Measurements from ENCODE around the gene JARID2.

The JARID2 gene

DNA sequence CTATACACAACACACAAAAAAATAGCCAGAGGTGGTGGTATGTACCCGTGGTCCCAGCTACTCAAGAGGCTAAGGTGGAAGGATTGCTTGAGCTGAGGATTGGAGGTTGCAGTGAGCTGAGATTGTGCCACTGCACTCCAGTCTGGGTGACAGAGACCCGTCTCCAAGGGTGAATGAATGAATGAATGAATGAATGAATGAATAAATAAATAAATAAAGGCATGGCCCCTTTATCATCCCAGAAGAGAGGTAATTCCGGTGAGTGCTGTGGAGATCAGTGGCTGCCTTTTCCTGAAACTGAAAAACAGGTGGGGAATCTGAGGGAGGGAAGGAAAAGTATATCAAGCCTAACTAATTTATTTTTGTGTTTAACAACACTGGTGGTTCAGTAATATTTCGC, 90.0 kb downstream of the JARID2 start:
- DNase-seq (ENCODE audit: low spot score), result no peak

DNA sequence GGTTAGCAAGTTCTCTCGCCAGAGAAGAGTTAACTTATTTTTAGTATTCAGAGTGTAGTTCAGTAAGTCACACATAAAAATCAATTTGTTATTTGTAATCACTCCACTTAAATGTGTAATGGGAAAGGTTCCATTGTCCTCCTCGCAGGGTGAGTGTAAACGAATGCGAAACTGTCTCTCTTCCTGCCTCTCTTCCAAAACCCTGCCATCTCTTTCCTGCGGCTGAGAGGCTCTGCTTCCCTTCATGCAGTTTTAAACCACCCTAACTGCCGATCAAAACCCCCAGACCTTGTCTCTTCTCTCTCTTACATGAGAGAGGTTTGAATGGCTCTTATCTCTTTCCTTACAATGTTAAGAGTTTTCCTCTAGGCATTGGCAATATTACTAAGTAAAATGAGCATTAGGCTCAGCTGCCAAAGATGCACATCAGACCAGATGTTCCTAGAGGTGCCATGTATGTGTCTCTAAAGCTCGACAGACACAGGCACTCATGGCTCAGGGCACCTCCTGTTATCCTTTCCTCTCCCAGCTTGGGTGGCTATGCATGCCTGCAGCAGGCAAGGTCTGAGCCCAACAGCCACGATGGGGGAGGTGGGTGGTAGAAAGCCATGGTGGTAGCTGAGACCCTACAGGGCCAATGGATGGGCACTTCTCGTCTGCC, 91.2 kb downstream of the JARID2 start:
- no peak for DNase-seq (ENCODE audit: low spot score)

DNA sequence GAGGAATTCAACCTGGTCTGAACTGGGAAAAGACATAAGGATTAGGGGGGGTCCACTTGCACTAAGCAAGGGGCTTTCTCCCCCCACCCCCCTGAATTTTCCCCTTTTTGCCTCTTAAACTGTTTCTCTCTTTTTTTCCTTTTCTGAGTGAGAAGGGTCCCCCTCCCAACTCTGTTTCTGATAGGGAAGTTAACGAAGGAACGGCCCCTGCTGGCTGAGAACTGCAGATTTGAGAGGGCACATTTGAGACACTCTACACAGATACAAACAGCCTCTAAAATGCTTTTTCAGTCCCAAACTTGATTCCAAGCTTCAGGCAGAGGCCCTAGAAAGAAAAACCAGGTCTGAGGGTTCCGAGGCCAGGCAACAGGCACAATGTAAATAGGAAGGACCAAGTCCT, 91.7 kb downstream of the JARID2 start:
- no peak for DNase-seq (ENCODE audit: low spot score)

DNA sequence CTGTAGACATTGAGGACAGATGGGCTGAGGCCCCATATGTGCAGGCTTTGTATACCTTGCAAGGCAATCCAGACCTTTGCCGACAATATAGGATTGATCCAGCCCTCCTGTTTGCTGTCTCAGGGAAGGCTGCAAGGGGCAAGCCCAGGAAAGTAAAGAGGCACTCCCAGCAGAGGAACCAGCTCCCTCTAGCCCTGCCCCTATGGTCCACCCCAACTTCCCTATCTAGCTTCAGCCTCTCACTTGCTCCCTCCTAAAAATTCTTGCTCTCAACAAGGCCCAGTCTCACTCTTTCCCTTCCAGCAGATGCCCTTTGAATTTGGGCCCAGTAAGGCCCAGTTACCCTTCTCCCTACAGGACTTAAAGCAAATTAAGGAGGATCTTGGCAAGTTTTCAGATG, 92.6 kb downstream of the JARID2 start:
- DNase-seq (ENCODE audit: low spot score), result no peak

DNA sequence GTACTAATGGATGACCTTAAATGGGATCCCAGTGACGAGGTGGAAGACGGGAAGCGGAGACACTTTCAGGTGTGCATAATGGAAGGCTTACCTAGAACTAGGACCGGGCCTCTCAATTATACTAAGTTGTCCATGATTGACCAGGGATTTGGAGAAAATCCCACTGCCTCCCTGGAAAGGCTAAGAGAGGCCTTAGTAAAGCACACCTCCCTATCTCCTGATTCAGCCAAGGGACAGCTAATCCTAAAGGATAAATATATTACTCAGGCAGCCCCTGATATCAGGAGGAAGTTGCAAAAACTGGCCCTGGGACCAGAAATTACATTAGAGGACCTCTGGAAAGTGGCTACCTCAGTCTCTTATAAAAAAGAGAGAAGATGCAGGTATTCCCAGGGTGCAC, 93.2 kb downstream of the JARID2 start:
- DNase-seq (ENCODE audit: low spot score), result no peak

DNA sequence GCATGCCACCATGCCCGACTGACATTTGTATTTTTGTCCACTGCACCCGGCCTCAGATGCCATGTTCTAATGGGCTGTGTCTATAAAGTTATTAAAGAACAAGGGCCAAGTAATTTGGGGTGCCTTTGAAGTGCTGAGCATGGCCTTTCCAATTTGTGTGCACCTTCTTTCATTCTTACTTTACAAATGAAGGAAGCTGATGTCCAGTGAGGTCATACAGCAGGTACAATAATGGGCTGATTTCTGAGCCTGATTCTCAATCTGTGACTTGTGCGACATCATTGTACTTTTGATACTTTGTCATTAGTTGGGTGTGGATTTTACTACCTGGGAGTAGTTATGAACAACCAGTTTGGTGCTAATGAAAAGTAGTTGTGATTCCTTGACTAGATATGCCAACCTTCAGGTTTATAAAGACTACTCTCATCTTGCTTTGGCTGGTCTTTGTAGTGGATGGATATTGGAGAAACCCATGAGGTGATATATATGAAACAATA, 94.3 kb downstream of the JARID2 start:
- no peak for DNase-seq (ENCODE audit: low spot score)

DNA sequence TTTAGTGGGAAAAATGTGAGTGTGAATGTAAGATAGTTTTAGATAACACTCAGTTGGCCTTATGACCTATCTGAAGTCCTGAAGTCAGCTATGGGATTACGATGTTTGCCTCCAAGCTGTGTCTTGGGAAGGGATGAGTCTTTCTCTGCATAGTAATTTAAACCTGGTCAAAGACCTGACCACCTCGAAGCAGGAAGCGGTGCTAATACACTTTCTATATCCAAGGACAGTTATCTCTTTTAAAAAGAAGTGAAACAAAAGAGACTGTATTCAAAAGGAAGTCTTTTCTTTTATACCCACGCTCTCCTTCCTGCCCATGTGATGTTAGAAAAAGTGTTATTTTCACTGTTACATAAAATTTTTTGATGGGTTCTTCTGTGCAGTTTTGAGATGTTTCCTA, 94.9 kb downstream of the JARID2 start:
- no peak for DNase-seq (ENCODE audit: low spot score)

DNA sequence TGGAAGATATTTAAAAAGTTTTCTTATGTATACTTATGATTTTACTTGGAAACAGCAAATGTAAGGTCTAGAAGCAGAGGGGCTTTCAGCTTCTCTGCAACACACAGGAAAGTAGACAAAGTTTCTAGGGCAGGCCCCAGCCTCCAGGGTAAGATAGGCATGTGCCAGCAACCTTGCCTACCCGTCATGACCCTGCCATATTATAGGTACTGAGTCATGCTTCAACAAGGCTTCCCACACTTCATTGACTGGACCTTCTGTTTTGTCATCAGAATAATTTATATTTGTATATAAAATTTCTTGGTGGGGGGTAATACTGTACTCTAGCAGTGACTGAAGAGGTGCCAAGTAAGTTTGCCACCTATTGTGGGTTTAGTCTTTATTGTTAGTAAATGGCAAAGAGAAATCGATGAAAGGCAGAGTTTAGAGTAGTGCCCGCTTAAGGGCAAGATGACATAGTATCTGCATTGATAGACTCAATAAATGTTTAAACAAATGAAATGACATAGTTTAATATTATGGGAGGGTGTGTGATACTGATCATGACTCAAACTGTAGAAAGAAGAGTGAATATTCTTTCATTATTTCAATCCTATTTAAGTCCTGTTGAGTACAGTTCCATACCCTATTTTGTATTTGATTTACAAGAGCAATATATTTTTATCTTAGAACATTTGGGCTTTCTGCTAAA, 95.6 kb downstream of the JARID2 start:
- no peak for DNase-seq (ENCODE audit: low spot score)

DNA sequence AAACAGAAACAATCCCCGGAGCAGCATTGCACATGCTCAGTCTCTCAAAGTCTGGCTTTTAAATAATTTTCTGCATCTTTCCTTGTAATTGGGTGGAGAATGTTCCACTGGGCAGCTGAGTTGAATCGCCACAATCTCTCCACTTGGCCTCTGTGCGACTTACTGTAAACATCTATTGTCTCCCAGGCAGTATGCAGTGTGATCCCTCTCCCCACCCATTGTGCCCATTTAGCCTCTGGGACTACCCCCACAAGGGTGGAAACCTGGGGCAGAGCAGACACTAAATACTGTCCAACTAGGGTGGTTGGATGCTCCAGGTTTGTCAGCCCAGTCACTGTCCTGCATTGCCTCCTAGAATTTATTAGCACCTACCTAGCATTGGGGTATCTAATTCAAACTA, 96.2 kb downstream of the JARID2 start:
- no peak for DNase-seq (ENCODE audit: low spot score)

DNA sequence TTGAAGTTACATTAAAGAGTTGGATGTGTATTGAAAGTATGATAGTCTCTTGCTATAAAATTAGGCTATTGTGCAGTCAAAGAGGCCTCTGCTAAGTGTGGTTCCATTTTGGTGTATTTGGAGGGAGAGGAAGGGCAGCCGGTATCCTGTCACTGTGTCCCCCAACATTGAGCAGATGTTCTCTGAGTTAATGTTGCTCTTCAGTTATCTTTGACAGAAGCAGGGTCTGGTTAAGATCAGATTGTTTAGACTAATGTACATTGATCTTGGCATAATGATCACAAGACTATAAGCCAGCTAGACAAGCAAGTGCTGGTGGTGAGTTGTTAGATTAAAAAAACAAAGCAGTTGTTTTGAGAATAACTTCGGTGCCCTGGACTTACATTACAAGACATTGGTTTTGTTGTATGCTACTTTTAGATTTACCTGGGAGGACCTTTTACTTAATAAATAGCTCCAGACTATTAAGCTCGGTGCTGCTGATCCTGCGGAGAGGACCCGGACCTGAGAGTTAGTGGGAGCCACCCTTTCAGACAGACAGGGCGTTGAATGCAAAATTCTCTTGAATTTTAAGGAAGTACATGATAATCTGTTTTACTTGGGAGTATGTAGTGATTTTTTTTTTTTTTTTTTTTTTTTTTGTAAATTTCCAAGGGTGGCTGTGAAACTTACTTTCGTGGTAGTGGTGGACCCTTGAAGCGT, 97.8 kb downstream of the JARID2 start:
- DNase-seq (ENCODE audit: low spot score), result no peak

DNA sequence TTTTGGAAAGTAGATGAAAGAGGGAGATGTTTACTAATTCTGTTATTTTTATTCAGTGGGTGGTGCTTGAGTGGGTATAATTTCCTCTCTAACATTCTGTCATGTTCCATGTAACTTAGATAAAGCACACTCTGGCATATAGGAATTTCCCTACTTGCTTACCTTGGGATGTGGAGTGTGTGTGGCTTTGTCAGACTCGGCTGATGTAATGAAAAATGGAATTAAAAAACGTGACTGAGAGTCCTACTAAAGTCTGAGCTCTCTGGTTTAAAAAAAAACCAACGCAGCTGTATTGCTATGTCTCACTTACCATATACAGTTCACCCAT, 98.3 kb downstream of the JARID2 start:
- DNase-seq (ENCODE audit: low spot score), result no peak

DNA sequence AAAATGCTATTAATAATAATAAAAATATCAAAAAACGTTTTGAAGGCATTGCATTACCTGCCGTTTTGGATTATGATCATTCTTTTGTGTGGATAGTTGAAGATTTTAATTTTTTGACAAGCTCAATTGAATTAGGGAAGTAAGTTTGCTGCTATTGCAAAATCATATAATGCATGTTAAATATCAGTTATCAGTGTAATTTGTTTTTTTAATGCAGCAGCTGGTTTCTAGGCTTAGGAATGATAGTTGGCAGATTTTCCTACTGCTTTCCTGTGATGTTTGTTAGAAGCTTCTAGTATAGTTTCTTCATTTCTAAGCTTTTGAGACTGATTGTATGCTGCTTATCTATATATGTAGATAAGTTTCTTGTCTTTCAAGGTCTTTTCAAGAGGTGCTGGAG, 99.0 kb downstream of the JARID2 start:
- no peak for DNase-seq (ENCODE audit: low spot score)

DNA sequence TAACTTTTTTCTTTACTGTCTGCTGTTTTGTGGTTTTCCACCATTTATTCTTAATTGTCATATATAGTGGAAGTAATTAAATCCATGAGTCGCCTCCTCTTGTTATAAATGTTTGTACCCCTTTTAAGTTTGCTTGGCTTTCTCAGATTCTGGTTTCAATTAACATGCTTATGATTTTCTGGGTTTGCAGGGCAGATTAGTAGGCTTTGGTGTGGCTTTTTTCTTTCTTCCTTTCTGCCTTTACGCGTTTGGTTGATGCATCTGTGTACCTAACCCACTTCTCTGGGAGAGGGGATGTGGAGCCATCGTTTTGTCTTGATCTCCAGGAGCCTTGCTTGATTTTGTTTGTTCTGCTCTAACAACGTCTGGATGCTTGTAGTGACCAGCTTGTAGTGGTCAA, 100.4 kb downstream of the JARID2 start:
- no peak for DNase-seq (ENCODE audit: low spot score)

DNA sequence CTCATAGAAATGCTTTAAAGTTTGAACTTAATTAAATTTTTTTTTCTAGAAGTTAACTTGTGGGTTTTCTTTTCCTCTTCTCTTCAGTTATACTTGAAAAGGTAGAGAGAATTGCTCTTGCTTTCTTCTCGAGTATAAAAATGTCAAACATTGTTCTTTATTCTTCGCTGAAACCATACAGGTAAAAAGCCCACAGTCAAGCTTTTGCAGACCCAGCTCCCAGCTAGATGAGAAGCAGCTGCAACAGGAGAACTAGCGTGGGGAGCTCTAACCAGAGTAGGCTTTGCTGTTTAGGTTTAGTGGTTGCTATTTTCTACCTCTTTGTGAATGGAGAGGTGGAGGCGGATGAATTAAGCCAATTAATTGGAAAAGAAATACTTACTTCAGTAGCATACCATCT, 102.7 kb downstream of the JARID2 start:
- no peak for DNase-seq (ENCODE audit: low spot score)

DNA sequence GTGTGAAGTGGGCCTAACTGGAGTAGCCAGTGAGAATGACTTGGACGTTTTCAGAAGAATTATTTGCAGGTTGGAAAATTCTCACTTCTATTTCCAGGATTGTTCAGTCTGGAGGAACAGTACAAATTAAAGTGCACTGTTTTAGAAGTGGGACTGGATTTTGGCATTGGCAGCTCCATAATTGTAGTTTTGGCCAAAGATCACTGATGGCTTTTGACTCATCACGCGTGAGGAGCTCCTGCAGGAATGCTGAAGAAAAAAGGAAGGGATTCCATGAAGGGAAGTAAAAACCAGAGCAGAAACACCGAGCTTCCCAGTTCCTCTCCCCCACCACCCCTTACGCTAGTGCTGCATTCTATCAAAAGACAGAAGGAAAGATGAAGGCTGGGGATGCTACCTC, 103.5 kb downstream of the JARID2 start:
- DNase-seq (ENCODE audit: low spot score), result no peak

DNA sequence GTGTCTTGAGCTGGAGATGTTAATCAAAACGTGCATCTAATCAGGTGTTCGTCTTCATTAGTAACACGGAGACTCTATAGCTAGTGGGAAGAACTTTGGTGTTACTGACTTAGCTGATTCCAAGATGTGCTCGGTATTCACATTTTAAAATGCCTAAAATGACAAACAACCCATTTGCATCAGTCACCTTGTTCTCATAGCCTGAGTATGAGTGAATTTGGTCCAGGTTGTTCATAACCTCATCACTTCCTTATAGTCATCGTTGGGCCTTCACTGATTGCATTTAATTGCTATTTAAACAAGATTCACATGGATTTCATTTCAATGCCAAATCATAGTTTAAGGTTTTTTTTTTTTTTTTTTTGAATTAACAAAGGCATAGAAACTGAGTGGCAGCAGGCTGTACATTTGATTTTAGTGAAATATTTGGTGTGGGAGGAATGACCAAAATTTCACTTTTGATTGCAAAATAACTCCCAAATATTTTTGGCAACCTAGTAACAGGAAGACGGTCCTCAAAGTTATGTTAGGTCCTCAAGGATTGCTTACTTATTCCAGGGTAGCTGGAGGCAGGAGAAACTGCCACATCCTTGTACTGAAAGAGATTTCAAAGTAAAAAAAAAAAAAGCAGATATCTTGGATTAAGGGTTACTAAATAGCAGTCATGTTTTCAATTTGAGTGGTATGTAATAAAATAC, 104.7 kb downstream of the JARID2 start:
- DNase-seq (ENCODE audit: low spot score), result no peak

DNA sequence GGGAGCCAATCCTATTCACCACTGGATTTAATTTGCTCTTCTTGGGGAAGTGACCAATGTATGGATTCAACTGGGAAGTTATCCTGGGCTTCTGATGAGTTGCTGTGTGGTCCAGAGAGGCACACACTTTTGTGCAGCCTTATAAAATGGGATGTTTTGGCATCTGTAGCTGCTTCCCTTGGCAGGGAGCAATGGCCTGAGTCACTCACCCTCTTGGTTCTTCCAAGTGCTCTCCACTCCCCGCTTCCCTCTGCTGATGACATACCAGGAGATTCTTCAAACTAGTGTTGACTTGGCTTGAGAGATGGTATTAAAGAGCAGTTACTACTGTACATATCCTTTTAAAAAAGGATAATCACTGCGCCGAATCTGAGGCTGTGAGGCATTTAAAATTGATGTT, 105.8 kb downstream of the JARID2 start:
- DNase-seq (ENCODE audit: low spot score), result no peak

DNA sequence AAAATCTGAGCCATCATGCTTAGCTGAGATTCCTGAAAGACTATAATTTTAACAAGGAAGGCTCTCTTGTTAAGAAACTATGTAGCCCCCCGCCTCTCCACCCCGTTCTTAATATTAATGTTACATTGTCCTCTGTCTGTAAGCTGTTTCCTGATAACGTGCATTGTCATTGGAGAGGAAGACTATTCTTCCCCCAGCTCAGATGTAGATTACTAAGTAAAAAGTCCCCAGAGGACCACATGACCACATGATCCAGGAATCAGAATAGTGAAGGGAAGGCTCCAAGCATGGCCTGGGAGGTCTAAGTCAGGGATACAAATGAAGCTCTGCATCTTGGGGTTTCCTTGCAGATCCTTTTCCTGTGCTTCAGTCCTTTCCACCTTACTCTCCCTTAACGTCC, 106.4 kb downstream of the JARID2 start:
- DNase-seq (ENCODE audit: low spot score), result no peak

DNA sequence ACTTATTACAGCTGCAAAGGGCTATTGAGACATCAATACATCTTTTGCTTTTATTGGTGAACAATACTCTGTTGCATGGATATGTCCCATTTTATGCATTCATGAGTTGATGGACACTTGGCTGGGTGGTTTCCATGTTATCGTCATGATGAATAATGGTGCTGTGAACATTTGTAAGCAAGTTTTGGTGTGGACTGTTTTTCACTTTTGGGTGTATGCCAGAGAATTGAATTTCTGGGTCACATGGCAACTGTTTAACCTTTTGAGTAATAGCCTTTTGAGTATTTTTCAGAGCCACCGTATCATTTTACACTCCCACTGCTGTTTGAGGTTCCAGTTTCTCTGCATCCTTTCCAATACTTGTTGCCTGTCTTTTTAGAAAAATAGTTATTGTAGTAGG, 107.0 kb downstream of the JARID2 start:
- DNase-seq (ENCODE audit: low spot score), result no peak

DNA sequence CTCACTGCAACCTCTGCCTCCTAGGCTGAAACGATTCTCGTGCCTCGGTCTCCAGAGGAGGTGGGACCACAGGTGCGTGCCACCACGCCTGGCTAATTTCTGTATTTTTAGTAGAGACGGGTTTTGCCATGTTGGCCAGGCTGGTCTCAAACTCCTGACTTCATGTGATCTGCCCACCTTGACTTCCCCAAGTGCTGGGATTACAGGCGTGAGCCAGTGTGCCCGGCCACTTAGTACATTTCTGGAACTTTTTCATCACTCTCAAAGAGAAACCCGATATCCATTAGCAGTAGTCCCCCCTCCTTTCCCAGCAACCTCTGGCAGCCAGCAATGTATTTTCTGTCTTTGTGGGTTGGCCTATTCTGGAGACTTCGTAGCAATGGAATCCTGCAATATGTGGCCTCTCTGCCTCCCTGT, 109.8 kb downstream of the JARID2 start:
- DNase-seq (ENCODE audit: low spot score), result no peak

DNA sequence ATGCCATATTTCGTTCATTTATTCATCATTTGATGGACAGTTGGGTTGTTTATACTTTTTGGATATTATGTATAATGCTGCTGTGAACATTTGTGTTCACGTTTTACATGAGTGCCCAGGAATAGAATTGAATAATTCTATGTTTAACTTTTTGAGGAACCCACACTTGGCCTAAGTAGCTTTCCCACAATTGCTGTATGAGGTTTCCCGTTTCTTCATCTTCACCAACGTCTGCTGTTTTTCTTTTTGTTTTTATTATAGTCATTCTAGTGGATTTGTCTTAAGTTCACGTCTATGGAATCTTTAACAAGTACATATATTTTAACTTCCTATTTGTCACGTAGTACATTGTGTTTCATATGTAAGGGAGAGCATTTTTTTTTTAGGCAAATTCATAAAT, 110.3 kb downstream of the JARID2 start:
- DNase-seq (ENCODE audit: low spot score), result no peak

DNA sequence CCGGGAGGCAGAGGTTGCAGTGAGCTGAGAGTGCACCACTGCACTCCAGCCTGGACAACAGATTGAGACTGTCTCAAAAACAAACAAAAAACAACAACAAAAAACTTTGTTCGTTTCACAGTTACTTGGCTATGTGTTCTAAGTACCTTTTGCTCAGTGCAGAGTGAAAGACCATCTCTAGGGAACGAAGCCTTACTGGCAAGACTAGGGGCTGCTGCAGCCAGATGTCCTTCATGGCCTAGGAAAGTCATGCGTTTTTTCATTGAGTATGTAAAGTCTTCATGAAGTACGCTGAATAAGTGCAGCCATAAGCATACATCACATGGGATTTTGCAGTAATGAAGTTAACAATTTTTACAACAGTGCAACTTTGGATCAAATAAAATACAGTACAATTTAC, 111.1 kb downstream of the JARID2 start:
- no peak for DNase-seq (ENCODE audit: low spot score)

DNA sequence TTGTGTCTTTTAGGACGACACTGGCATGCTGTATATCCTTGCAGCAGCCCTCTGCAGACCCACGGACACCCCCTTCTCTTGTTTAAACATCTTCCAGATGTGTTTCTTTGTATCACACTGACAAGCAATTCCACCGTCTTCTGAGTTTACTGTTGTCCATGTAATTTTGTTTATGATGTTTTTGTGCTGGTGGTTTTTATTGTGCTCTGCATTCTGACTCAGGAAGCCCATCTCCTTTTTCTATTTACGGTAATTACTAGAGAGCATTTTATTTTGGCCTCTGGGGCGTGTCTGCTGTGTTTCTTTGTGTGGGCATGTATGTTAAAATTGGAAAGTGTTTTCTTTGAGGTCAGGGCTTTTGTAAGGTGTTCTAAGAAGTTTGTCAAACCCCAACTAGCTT, 111.9 kb downstream of the JARID2 start:
- DNase-seq (ENCODE audit: low spot score), result no peak

All from putamen (tissue), 1 donor.